SK-N-MC (cell line): Measurements from ENCODE around the gene NUP214.

Source experiments
- DNase-seq: peaks from one replicate; pipeline ENCODE4 v3.0.0-alpha.2; 2011; ENCODE audit warnings: low read depth, low spot score
- H3K27ac ChIP-seq: fragments of 200-600 bp; sonication (generic); 2 replicates; pipeline ENCODE4 v1.5.1; 2016; ENCODE audit warnings: mixed run types
- H3K36me3 ChIP-seq: fragments of 200-600 bp; sonication (generic); 2 replicates; pipeline ENCODE4 v1.6.1; 2017; ENCODE audit warnings: antibody characterized with exemption, low read length, mixed read lengths; ENCODE audit not compliant: insufficient read depth
- H3K4me3 ChIP-seq: fragments of 200-600 bp; sonication (generic); 2 replicates; pipeline ENCODE4 v1.5.1; 2016
- H3K9ac ChIP-seq: fragments of 200-600 bp; sonication (generic); 2 replicates; pipeline ENCODE4 v1.8.0; 2017; ENCODE audit warnings: mixed run types, mixed read lengths; ENCODE audit not compliant: insufficient read length
- H3K9me3 ChIP-seq: fragments of 200-600 bp; sonication (generic); 2 replicates; pipeline ENCODE4 v1.6.1; 2017; ENCODE audit warnings: low read depth, mild to moderate bottlenecking, antibody characterized with exemption, low read length, moderate library complexity, mixed read lengths
- EZH2 ChIP-seq: fragments of 200-600 bp; sonication (generic); IDR thresholded peaks from one replicate; pipeline ENCODE4 v1.6.1; 2017; ENCODE audit warnings: antibody characterized with exemption
- FOXP2 ChIP-seq: optimal IDR thresholded peaks from 2 replicates; pipeline ENCODE3; 2011; ENCODE audit warnings: mild to moderate bottlenecking, moderate library complexity; ENCODE audit not compliant: insufficient read depth; ENCODE audit errors: extremely low read length, control extremely low read depth
- POLR2AphosphoS5 ChIP-seq: IDR thresholded peaks from 2 replicates; pipeline ENCODE4 v1.6.1; 2012; ENCODE audit warnings: mild to moderate bottlenecking, low read depth, low read length, borderline replicate concordance

The NUP214 gene

DNA sequence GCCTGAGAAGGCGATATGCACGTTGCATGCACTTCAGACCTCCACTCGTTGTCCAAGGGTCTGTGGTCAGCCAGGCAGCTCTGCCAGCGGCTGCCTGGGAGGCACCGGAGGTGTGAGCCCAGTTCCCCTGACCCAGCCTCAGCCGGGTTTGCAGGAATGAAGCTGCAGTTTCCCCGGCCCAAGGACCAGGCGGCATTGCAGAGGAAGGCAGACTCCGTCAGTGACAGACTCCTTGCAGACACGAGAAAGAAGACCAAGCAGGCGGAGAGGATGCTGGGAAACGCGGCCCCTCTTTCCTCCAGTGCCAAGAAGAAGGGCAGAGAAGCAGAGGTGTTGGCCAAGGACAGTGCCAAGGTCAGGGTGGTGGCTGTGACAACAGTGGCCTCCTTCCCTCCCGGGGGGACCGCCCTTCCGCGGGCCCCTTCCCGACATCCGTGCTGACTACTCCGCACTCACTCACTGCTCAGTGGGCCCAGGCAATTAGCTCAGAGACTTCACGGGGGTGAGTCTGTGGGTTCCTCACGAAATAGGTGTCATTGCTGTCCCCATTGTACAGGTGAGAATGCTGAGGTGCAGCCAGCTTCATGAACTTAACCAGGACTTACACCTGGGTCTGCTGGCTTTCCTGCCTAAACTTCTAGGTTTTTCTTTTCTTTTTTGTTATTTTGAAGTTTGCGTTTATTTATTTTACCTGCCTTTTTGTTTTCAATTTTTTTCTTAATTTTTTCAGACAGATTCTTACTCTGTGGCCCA, 39.8 kb upstream of the NUP214 start:
- H3K36me3 ChIP-seq: no peaks in the 10 kb centered on the region

DNA sequence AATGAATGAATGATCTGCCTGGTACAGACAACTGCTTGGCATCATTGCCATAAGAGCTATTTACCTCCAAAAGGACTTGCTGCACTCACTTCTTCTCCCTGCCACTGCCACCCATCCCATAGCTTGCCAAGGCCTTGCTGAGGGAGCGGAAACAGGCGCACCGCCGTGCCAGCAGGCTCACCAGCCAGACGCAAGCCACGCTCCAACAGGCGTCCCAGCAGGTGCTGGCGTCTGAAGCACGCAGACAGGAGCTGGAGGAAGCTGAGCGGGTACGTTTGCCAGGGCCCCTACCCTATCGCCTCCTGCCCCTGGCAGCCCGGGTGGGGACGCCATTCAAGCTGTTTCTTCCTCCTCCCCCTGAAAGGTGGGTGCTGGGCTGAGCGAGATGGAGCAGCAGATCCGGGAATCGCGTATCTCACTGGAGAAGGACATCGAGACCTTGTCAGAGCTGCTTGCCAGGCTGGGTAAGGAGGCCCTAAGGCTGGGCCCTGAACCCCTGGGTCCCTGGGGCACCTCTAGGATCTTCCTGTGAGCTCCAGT, 38.0 kb upstream of the NUP214 start:
- TF ChIP-seq FOXP2 (no peak), EZH2 (no peak), POLR2AphosphoS5 (no peak)
- Histone ChIP-seq H3K27ac (no peak overlapping the region), H3K9ac (no peak overlapping the region), H3K4me3 (no peak overlapping the region), H3K9me3 (no peaks in the 10 kb centered on the region), H3K36me3 (no peaks in the 10 kb centered on the region)
- no peak for DNase-seq

More for the DNA sequence above, 39.8 kb upstream of the NUP214 start:
- Histone ChIP-seq H3K4me3 (no peak overlapping the region), H3K27ac (no peak overlapping the region), H3K9me3 (no peaks in the 10 kb centered on the region), H3K9ac (no peak overlapping the region)
- no peak for TF ChIP-seq FOXP2
- no peak for TF ChIP-seq POLR2AphosphoS5
- TF ChIP-seq EZH2: no peak
- DNase-seq: no peak

DNA sequence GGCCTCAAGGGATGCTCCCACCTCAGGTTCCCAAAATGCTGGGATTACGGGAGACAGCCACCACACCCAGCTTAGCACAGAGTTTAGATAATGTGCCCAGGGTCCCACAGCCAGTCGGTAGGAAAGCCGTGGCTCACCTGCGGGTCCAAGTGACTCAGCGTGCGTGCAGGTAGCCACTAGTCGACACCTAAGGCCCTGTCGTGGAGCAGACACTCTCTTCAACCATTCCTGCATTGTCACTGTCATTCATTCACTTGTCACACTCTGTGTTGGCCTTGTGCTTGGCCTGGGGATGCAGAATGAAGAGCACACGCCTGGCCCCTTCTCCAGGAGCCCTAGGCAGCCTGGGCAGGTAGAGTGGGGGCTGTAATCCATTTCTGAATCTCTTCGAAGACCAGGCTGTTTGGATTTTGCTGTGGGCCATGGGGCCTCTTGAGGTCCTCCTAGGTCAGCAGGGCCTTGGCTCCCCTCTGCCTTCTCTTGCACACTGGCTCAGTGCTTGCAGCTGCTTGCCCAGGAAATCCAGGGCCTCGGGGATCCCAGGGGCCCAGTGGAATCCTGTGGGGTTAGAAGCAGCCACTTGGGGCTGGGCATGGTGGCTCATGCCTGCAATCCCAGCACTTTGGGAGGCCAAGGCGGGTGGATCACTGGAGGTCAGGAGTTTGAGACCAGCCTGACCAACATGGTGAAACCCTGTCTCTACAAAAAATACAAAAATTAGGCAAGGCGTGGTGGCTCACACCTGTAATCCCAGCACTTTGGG, 35.2 kb upstream of the NUP214 start:
- DNase-seq: no peak
- H3K36me3 ChIP-seq: no peaks in the 10 kb centered on the region
- no peaks in the 10 kb centered on the region for H3K9me3 ChIP-seq
- H3K27ac ChIP-seq: no peak overlapping the region
- H3K9ac ChIP-seq: no peak overlapping the region
- TF ChIP-seq FOXP2 (no peak), EZH2 (no peak), POLR2AphosphoS5 (no peak)
- no peak overlapping the region for H3K4me3 ChIP-seq

DNA sequence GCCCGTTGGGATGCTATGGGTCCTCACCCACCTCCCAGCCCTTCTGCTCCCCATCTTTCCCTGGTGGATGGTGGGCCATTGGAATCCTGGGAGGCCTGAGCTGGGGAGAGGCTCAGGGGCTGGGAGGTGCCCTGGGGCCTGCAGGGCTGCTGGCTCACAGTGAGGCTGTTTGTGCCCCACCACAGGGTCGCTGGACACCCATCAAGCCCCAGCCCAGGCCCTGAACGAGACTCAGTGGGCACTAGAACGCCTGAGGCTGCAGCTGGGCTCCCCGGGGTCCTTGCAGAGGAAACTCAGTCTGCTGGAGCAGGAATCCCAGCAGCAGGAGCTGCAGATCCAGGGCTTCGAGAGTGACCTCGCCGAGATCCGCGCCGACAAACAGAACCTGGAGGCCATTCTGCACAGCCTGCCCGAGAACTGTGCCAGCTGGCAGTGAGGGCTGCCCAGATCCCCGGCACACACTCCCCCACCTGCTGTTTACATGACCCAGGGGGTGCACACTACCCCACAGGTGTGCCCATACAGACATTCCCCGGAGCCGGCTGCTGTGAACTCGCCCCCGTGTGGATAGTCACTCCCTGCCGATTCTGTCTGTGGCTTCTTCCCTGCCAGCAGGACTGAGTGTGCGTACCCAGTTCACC, 33.9 kb upstream of the NUP214 start:
- Histone ChIP-seq H3K36me3 (no peaks in the 10 kb centered on the region), H3K4me3 (no peak overlapping the region), H3K9ac (no peak overlapping the region), H3K27ac (no peak overlapping the region), H3K9me3 (no peaks in the 10 kb centered on the region)
- no peak for DNase-seq
- TF ChIP-seq EZH2 (no peak), FOXP2 (no peak)

DNA sequence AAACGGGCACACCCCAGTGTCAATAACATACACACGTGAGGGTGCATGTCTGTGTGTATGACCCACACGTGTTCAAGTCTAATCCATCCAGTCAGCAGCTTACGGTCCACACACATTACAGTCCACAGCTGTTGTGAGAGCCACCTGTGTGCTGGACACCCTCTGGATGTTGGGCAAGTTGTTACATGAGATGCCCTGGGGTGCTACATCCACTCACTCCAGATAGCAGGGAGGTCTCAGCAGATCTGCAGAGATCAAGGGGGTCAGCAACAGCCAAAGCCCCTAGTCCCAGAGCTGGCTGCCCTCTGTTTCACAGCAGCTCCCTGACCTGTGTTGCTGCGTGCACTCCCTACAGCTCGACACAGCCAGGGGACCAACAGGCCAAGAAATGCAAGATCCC, 33.4 kb upstream of the NUP214 start:
- Histone ChIP-seq H3K27ac (no peak overlapping the region), H3K4me3 (no peak overlapping the region), H3K36me3 (no peaks in the 10 kb centered on the region), H3K9ac (no peak overlapping the region), H3K9me3 (no peaks in the 10 kb centered on the region)
- TF ChIP-seq FOXP2: no peak
- TF ChIP-seq POLR2AphosphoS5: no peak
- no peak for TF ChIP-seq EZH2
- DNase-seq: no peak

DNA sequence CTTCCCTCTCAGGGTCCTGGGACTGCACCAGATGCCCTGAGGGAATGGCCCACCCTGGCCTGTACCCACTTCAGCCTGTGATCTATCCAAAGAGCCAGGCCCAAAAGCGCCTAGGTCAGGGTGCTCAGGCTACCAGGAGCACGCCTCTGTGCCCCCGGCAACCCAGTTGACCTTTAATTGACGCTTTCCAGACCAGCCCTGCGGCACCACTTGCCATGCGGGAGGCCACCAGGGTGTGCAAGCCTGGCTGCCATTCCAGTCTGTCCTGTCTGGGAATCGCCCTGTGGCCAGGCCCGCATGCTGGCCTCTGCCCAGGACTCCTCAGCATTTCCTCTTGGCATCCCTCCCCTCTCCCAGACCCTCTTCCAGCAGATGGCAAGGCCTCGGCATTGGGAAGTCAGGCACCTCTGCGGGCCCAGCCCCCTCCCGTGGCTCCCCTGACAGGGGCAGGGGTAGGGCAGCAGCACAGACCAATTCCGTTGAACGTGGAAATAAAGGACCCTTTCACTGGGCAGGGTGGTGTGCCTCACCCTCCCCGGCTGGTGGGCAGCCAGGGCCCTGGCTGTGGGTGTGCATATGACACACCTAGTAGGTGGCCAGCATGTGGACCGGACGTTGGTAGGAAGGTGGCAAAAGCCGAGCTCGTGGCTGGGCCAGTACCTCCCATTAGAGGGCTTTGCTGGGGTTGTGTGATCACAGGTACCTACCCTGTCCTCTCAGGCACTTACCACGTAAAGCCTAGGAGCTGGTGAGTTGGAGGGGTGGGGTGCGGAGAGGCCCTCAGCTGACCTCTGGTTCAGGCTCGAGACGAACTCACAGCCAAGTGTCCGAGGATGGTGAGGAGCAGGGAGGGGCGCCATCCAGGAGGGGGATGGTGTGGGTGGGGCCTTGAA, 32.6 kb upstream of the NUP214 start:
- Histone ChIP-seq H3K4me3 (no peak overlapping the region), H3K9me3 (no peaks in the 10 kb centered on the region), H3K9ac (no peak overlapping the region), H3K27ac (no peak overlapping the region), H3K36me3 (no peaks in the 10 kb centered on the region)
- DNase-seq: no peak
- TF ChIP-seq EZH2 (no peak), FOXP2 (no peak), POLR2AphosphoS5 (no peak)

DNA sequence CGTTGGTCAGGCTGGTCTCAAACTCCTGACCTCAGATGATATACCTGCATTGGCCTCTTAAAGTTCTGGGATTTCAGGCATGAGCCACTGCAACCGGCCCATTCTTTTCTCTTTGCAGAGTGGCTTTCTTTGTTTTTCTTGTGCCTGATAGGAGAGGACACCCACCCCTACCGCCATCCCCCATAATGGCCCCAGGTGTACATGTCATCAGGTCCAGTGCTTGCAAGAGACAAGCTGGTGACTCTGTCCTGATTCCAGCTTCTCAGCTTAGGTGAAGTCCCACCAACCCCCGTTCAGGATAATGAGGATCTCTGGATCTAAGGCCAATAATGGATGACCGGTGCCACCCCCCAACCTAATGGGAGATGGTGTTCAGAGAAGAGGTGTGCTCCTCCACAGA, 31.4 kb upstream of the NUP214 start:
- Histone ChIP-seq H3K4me3 (no peak overlapping the region), H3K27ac (no peak overlapping the region), H3K9ac (no peak overlapping the region), H3K9me3 (no peaks in the 10 kb centered on the region), H3K36me3 (no peaks in the 10 kb centered on the region)
- no peak for DNase-seq
- no peak for TF ChIP-seq POLR2AphosphoS5
- no peak for TF ChIP-seq EZH2
- no peak for TF ChIP-seq FOXP2
